Ureter (tissue), 1 donor: Measurements from ENCODE around the gene MYBPC3. TPM values are rescaled to one million over a fixed set of nuclear protein-coding genes. Genes with fewer than 3 reads are reported as not detected.

ENCODE experiments used
- DNase-seq: peaks from one replicate; pipeline ENCODE4 v3.0.0-alpha.2; 2020; ENCODE audit warnings: low spot score
- total RNA-seq: library from RNA; stranded (reverse); gene quantifications from one replicate; pipeline ENCODE4 v1.2.4, GENCODE V29; 2023
- donor health status: DM: yes; HTN: yes; CAD: no.

MYBPC3 gene
- total RNA-seq, 1 donor from 2014 or later: 0.18 TPM

DNA sequence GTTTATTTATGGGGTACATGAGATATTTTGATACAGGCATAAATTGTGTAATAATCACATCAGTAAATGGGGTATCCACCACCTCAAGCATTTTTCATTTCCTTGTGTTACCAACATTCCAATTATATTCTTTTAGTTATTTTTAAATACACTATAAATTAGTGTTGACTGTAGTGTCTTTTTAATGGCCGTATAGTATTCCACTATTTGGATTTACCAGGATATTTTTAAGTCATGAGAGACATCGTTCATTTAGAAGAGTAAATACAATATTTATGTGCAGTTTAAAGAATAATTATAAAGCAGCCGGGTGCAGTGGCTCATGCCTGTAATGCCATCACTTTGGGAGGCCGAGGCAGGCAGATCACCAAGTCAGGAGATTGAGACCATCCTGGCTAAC lies 32.0 kb upstream of the MYBPC3 start:
- no peak for DNase-seq

DNA sequence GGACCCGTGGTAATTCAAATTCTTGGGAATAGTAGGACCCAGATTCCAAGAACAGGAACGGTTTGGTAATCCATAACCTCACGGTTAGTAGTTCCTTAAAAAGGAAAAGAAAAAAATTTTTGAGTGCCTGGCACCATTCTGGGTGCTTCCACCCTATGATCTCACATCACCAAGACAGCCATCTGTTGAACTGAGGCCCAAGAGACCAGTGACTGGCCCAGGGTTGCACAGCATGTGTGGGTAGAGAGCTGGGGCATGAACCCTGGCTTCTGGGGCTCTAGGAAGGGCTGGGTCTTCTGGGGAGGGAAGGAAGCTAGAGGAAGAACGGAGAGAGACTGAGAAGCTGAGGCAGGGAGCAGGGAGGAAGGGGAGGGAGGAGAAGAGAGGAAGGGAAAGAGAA lies 30.6 kb upstream of the MYBPC3 start:
- no peak for DNase-seq

DNA sequence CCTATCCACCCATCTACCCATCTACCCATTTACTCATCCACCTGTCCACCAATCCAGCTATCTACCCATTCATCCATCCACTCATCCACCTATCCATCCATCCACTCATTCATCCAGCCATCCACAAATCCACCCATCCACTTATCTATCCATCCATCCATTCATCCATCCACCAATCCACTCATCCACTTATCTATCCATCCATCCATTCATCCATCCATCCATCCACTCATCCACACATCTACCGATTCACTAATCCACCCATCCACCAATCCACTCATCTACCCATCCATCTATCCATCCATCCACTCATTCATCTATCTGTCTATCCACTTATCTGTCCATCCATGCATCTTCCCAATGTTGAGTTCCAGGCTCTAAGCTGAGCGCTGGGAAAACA lies 27.6 kb upstream of the MYBPC3 start:
- no peak for DNase-seq

DNA sequence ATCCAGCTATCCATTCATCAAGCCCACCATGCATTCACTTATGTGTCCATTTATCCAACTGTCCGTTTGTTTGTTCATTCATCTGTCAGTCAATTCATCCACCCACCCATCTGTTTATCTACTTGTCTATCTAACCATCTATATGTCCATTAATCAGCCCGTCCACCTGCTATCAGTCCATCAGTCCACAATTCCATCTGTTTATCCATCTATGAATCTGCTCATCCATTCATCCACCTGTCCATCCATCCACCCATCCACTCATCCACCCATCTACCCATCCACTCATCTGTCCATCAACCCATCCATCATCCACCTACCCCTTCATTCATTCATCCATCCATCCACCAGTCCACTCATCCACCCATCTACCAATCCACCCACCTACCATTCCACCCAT lies 26.8 kb upstream of the MYBPC3 start:
- DNase-seq: no peak

DNA sequence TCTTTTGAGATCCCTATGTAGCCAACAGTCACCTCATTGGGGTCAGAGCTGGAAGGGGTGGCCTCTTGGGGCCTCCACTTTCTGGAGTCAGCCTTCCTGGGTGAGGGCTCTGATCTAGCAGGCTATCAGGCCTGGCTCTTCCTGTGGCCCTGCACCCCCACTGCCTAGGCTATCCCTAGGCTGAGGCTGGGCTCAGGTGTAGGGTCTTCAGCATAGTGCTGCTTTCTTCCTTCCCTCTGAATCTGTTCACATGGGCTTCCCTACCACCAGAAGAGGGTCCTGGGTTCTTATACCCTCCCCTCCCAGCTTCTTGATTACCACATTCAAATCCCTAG lies 26.3 kb upstream of the MYBPC3 start:
- DNase-seq: no peak

DNA sequence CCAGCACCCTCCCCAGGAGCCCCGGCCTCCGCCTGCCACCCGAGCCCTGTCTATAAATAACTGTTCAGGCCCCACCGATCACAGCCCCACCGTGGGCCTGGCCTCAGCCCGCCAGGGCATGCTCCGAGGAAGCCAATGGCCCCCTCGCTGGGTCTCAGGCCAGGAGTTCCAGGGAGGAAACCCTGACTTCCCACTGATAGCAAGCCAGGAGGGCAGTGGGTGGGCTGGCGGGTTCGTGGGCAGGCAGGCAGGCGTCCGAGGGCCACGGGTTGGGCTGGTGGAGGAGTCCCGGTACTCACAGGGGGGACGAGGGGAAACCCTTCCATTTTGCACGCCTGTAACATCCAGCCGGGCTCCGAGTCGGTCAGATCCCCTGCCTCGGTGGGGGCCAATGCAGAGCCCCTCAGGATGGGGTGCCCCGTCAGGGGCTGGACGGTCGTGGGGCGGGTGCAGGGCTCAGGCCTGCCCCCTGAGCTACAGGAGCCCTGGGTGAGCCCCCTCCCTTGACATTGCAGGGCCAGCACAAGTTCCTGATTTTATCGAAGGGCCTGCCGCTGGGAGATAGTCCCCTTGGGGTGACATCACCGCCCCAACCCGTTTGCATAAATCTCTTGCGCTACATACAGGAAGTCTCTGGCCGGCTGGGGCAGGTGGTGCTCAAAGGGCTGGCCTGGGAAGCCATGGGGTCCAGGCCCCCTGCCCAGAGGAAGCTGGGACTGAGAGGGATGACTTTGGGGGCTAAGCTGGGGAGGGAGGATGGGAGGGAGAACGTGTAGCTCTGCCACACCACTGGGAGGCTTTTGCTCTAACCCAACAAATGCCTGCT lies 25.7 kb upstream of the MYBPC3 start, which contains the start of gene SPI1:
Gene SPI1, minus strand, starts transcription at position 538 of the 826 bp plus-strand sequence. Its CDS starts 194 bp downstream, at position 344.
- no peak for DNase-seq

DNA sequence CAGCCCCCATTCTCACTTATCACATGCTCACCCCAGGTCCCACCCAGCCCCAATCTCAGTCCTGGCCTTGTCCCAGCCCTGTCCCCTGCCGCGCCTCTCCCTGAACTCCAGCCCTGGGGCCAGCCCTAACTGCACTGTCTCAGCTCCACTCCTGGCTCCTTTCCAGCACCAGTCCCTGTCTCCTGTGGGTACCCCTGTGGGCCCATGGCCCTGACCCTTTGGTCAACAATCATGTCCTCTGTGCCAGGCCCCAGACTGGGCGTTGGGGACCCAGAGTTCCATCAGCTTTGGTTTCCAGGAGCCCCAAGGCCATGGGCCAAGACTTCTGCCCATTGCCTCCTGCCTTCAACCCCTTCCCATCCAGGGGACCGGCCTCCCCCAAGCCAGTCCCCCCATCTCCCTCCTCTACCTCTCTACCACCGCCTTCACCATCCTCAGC lies 25.1 kb upstream of the MYBPC3 start:
- DNase-seq: no peak

DNA sequence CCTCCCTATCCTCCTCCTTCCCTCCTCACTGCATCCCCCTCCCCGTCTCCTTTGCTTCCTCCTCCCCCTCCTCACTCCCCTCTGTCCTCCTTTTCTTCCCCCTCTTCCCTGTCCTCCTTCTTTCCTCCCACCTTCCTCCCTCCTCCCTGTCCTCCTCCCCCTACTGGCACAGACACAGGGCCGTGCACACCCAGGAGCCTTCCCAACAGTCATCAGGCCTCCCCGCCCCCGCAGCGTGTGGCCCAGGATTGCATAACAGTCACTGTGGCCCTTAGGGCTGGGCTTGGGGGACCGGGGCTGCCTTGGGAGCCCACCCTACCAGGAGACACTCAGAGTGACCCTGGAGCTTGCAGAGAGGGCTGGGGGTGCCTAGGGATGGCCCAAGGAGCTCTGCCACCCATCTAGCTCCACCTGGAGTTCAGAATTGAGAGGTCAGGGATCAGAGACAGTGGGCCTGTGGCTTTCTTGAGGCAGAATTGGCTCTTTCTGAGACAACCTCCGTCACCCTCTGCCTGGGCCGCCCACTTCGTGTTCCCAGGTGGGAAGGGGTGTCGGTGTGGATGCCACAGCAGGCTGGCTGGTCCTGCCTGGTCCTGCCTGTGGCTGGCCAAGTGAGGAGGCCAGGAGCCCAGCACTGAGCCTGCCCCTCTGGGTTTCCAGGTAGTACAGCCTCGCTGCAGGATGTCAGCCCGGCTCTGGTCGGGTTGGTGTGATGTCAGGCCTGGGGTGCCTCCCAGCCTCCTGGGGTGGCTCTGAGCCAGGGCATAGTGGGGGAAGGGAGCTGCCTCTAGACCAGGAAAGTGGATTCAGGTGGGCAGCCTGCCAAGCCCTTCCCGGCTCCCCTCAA lies 24.2 kb upstream of the MYBPC3 start:
- DNase-seq: no peak

DNA sequence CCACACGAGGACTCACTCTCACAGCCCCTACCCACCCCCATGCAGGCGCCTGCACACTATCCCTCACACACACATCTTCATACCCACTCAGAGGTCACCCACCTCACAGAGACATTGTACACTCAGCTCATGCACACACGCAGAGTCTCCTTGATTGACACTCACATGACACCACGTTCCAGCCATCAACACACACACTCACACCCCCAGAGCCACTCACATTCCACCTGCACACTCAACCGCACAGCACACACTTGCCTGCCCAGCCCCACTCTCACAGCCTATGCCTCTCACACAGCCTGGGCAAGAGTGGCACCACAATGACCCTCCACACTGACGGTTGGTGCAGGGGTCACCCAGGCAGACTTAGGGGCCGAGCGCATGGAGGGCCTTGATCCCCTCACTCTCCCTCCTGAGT lies 23.6 kb upstream of the MYBPC3 start:
- no peak for DNase-seq

DNA sequence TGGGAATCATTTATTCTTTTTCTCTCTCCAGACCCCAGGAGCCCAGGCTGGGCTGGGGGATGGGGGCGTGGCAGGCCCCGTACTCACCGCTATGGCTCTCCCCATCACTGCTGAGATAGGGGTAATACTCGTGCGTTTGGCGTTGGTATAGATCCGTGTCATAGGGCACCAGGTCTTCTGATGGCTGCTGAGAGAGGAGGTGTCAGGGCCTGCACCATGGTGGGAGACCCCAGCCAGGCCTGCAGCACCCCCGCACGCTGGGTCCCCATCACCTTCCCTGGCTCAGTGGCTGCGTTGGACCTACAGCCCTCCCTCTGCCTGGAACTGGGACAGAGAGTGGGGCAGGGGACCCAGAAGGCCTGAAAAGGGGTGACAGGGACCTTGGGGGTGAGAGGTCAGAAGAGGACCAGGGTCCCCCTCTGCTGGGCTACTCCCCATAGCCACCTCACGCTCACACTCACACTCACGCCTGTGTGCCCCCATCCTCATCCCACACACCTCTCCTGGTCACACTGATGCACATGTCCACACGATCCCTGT lies 23.1 kb upstream of the MYBPC3 start:
- DNase-seq: no peak

DNA sequence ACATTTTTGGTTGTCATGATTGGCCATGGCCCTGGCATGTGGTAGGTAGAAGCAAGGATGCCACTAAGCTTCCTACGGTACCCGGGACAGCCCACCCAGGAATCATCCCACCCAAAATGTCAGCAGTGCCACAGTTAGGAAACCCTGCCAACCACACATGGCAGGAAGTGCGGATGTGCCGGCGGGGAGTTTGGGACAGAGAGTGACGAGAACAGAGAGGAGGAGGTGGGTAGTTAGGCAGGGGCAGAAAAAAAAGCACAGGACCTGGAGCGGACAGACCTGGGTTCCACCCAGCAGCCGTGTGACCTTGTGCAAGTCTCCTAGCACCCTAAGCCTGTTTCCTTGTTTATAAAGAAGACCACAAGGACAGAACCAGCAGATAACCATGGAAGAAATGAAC lies 22.5 kb upstream of the MYBPC3 start:
- DNase-seq: no peak

DNA sequence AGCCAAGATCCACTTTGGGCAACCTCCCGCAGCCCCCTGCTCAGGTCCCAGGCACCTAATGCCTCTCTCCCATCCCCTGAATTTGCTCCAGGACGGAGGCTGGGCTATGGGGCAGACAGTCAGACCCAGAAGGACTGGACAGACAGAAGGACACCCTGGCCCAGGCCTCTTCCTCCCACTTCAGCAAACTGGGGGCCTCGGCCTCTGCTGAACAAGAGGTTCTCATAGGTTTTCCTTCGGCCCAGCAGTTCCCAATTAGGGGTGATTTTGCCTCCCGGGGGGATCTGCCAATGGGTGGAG lies 22.2 kb upstream of the MYBPC3 start:
- DNase-seq: no peak

DNA sequence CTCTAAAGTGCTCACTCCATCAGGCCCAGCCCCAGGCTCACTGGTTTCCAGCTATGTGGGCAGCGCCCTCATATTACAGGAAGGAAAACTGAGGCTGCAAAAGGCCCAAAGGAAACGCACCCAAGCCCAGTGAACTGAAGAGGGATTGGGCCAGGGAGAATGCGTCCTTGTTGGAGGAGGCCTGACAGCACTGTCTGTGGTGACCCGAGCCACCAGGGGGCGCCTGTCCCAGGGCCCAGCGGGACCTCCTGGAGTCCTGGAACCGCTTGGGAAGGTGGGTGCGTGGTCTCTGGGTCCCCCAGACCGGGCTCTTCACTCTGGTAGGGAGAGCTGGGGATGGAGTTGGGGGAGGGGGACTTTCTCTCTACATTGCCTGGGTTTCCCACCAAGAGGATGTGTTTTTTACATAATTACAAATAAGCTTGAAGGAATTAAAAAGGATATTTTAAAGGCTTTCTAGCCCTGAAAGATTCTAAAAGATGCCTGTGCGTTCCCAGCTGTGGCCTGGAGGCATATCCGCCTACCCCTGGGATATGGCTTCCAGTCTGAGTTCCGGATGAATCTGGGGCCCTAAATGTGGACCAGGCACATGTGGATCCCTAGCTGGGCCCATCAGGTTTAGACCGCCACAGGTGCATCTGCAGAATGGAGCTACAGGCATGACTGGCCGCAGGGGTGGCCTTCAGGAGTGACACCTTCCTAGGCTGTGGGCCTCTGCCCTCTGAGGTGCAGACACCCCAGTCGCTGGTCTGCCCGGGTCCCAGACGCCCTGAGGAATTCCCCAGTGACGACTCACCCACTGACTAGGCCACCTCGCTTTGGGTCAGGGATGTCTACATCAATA lies 21.6 kb upstream of the MYBPC3 start:
- DNase-seq: peak; percentile 86

DNA sequence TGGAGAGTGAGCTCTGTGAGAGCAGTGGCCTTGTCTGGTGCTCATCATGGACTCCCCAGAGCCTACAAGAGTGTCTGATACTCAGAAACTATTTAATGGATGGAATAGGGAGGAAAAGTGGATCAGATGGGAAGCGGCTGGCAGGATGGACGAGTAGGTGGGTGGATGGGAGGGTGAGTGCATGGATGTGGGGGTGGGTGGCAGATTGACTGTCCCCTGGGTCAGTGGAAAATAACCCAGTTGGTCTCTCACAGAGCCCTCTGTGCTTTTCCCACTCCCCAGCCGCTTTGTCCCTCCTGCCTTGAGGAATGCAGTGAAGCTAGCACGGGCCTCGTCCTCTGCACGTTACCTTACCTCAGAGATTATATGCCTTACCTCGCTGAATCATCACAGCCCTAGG lies 19.9 kb upstream of the MYBPC3 start:
- DNase-seq: no peak

DNA sequence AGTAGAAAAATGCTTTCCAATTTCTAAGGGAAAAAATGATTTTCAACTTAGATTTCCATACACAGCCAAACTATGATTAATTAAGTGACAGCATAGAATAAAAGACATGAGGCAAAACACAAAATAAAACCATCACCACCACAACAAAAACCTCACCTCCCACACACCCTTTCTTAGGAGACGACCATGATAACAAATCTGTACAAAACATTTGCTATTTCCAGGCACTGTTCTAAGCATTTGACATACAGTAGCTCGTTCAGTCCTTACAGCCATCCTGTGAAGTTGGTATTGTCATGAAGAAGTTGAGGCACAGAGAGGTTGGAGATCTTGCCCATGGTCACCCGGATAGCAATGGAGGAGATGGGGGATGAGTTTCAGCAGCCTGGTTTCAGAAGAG lies 17.2 kb upstream of the MYBPC3 start:
- no peak for DNase-seq

DNA sequence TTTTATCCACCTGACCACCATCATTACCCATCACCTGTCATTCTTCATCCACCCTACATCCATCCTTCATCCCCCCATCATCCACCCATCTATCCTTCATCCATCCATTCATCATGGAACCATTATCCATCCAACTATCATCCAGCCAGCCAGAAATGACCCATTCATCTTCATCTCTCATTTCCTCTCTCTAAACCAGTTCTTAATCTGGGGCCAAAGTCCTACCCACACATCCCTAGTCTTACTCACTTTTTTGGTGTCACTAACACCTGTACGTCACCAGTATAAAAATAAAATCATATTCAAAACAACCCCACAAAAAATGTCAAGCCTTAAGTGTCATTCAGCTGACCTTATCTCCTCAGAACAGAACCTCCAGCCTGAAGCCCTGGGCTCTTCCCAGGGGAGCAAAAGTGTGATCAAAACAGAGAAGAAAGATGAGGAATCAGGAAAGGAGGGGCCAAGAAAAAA lies 13.6 kb upstream of the MYBPC3 start:
- no peak for DNase-seq

DNA sequence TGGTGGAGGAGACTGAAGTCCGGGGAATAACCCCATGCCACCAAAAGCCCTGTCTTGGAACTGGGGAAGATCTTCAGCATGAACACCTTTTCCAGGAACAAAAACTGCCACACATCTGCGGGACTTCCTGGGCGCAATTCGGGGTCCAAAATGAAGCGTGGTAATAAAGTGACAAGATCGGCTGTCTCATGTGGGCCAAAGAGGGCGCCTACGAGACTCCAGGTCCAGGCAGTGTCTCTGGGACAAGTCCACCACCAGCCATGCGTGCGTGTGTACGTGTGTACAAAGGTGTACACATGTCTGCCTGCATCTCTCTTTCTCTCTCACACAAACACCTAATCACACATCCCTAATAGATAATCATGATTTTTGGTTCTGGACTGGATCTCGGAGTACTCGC lies 8.9 kb upstream of the MYBPC3 start:
- no peak for DNase-seq

DNA sequence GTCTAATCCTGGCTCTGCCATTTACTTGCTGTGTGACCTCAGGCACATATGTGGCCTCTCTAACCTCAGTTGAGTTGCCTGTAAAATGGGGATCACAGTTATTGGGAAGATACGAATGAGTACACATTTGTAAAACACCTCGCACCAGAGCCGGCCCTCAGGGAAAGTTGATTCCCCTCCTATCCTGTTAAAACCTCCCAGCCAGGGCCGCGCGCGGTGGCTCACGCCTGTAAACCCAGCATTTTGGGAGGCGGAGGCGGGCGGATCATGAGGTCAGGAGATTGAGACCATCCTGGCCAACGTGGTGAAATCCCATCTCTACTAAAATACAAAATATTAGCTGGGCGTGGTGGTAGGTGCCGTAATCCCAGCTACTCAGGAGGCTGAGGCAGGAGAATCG lies 7.8 kb upstream of the MYBPC3 start:
- no peak for DNase-seq

DNA sequence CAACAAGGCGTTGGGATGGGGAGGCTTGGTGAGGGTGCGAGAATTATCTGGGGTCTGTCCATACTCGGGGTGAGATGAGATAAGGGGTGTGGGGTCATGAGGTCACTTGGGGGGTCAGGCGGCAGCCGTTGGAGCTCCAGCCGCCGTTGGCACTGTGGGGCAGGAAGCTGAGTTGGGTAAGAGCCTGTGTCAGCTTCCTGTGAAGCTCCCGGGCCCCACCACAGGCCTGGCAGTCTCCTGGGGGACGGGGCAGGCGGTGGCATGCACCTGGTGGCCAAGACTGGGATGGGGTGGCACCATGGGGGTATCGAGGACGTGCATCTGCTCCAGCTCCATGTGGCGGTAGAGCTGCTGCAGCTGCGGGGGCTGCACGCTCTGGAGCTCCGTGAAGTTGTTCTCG lies 7.1 kb upstream of the MYBPC3 start:
- no peak for DNase-seq

DNA sequence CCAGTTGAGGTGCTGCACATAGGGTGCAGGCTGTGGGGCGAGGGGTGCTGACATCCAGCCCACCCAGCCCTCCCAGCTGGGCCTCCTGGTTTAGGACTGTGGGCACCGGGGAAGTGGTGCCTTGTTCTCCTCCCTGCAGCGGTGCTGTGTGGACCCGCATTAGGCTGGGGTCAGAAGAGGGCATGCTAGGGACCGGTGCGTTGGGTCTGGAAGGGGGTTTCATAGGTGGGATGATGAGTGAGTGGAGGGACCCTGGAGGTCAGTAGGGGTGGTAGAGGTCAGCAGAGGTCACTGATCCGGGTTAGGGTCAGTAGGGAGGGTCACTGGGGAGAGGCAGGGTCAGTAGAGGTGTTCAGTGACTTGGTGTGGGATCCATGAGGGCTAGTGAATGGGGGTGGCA lies 6.7 kb upstream of the MYBPC3 start:
- no peak for DNase-seq

DNA sequence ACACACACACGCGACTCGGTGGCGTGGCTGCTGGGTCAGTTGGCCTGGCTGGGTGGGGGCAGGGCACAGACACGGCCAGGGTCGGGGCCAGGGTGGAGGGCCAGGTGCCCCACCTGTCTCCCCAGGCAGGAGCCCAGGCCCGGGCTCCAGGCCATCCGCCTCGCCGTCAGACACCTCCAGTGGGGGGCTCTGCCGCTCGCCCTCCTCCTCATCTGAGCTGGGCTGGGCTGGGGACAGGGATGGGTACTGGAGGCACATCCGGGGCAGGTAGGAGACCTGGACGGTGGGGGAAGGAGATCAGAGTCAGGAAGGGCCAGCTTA lies 6.2 kb upstream of the MYBPC3 start:
- no peak for DNase-seq
